Keratinocyte (primary cell): ENCODE results near the gene CCDC102B. TPM values are rescaled to one million over a fixed set of nuclear protein-coding genes. Genes with fewer than 3 reads are reported as not detected.

Source experiments
- DNase-seq: peaks from one replicate; pipeline ENCODE4 v3.0.0-alpha.2; 2011; ENCODE audit warnings: low read depth, missing footprints, low spot score
- FAIRE-seq: peaks from 2 replicates; lab custom pipeline; 2011; peaks lifted over from hg19 to GRCh38; lab: Jason Lieb, UNC
- H2AFZ ChIP-seq: 2 replicates; pipeline ENCODE4 v1.6.0; 2012; ENCODE audit warnings: low read length, control low read depth, inconsistent platforms; ENCODE audit not compliant: control insufficient read depth
- H3K27ac ChIP-seq: 2 replicates; pipeline ENCODE4 v1.5.1; 2011; ENCODE audit warnings: low read length; ENCODE audit not compliant: control insufficient read depth, insufficient read depth
- H3K27me3 ChIP-seq: 3 replicates; pipeline ENCODE4 v1.6.0; 2011; ENCODE audit warnings: low read length; ENCODE audit not compliant: control insufficient read depth, insufficient read depth; ENCODE audit errors: extremely low read depth
- H3K36me3 ChIP-seq, 2 experiments: 2 replicates in 1 of 2; 3 replicates in 1 of 2; pipeline ENCODE4 v1.5.1; 2011; ENCODE audit warnings: low read length in 2 of 2, mild to moderate bottlenecking in 1 of 2; ENCODE audit not compliant: control insufficient read depth in 2 of 2, insufficient read depth in 2 of 2; ENCODE audit errors: extremely low read depth in 1 of 2
- H3K4me1 ChIP-seq: 3 replicates; pipeline ENCODE4 v1.5.1; 2011; ENCODE audit warnings: low read length; ENCODE audit not compliant: control insufficient read depth, insufficient read depth; ENCODE audit errors: extremely low read depth
- H3K4me2 ChIP-seq: 3 replicates; pipeline ENCODE4 v1.6.0; 2011; ENCODE audit warnings: low read depth, low read length; ENCODE audit not compliant: control insufficient read depth, insufficient read depth; ENCODE audit errors: extremely low read depth
- H3K4me3 ChIP-seq, 3 experiments: fragments of 200-600 bp in 1 of 3; sonication (generic) in 1 of 3; 2 replicates in 2 of 3; 3 replicates in 1 of 3; pipeline ENCODE4 v1.5.1; 2011 to 2016; ENCODE audit warnings: low read length in 3 of 3, mild to moderate bottlenecking in 3 of 3, control low read depth in 2 of 3, inconsistent platforms in 1 of 3, low read depth in 1 of 3, mixed read lengths in 1 of 3, mixed run types in 1 of 3, moderate library complexity in 1 of 3; ENCODE audit not compliant: control insufficient read depth in 2 of 3, insufficient read depth in 2 of 3; ENCODE audit errors: extremely low read depth in 1 of 3
- H3K79me2 ChIP-seq: 2 replicates; pipeline ENCODE4 v1.6.0; 2012; ENCODE audit warnings: low read length; ENCODE audit not compliant: control insufficient read depth, insufficient read depth
- H3K9ac ChIP-seq: 3 replicates; pipeline ENCODE4 v1.6.0; 2011; ENCODE audit warnings: low read length; ENCODE audit not compliant: control insufficient read depth, insufficient read depth; ENCODE audit errors: extremely low read depth
- H3K9me1 ChIP-seq: 3 replicates; pipeline ENCODE4 v1.6.0; 2011; ENCODE audit warnings: low read length; ENCODE audit not compliant: control insufficient read depth, insufficient read depth; ENCODE audit errors: extremely low read depth
- H3K9me3 ChIP-seq: 2 replicates; pipeline ENCODE4 v1.5.1; 2012; ENCODE audit warnings: low read depth, low read length; ENCODE audit not compliant: control insufficient read depth
- H4K20me1 ChIP-seq: 3 replicates; pipeline ENCODE4 v1.6.0; 2011; ENCODE audit warnings: low read length; ENCODE audit not compliant: control insufficient read depth, insufficient read depth; ENCODE audit errors: extremely low read depth
- EZH2 ChIP-seq: IDR thresholded peaks from one replicate; pipeline ENCODE4 v1.6.1; 2012; ENCODE audit warnings: inconsistent platforms, mild to moderate bottlenecking, low read length, moderate library complexity
- dilution Hi-C: fragments of 300-500 bp; cut with MboI; formaldehyde crosslinking; loops from one replicate; pipeline ENCODE4 v1.7.0; 2020; ENCODE audit warnings: low sequenced_read_pairs; ENCODE audit not compliant: extremely low pct_ligation_motif_present
- polyA plus RNA-seq, 5 experiments: library from polyadenylated mRNA; depleted of rRNA in 3 of 5; stranded (reverse) in 3 of 5; stranded (forward) in 1 of 5; unstranded in 1 of 5; fragments of >200 nt; gene quantifications; 1 replicate in 1 of 5; 2 replicates in 3 of 5; 3 replicates in 1 of 5; pipeline versions ENCODE4 v1.2.1 to v1.2.3, GENCODE V29; 2011 to 2012; ENCODE audit warnings: missing spikeins in 2 of 5, low read depth in 1 of 5, low replicate concordance in 1 of 5
- TF ChIP-seq, protein P1 (sequence below), 3 experiments: IDR thresholded peaks in 1 of 3; conservative IDR thresholded peaks in 1 of 3; optimal IDR thresholded peaks in 1 of 3; 2 replicates in 2 of 3; 3 replicates in 1 of 3; pipeline versions ENCODE3 to v1.5.1; 2011; ENCODE audit warnings: low read length in 3 of 3, mild to moderate bottlenecking in 3 of 3, moderate library complexity in 2 of 3, control low read depth in 1 of 3, inconsistent platforms in 1 of 3; ENCODE audit not compliant: insufficient read depth in 2 of 3; ENCODE audit errors: extremely low read depth in 1 of 3

The CCDC102B gene
- polyA plus RNA-seq, 1 donor (not counting 4 experiments of a cell fraction or from before 2014, with no cell fraction given), result 0.60 TPM

DNA sequence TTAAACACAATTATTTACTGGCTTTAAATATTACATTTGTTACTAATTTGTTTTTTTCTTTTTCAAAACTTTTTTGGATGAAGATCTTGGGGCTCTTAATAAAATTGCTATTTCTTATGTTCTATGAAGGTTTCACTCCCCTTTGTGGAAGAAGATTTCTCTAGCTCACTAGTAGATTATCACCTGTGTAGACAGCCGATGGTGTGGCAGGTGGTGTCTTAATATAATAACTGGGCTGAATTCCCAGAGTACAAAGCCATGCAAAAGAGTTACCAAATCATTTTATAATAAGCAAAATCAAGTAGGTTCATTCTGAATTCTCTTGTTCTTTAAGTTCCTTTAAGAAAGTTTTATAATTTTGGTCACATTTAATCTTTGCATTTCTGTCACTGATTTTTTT lies 233.7 kb downstream of the CCDC102B start:
- Histone ChIP-seq H3K9ac (no peak overlapping the region), H3K27ac (no peak overlapping the region), H3K36me3 (no peaks in the 10 kb centered on the region), H3K4me1 (no peaks in the 10 kb centered on the region), H2AFZ (no peak overlapping the region), H3K9me1 (no peaks in the 10 kb centered on the region), H3K79me2 (no peaks in the 10 kb centered on the region), H3K9me3 (no peaks in the 10 kb centered on the region), H3K4me3 (no peak overlapping the region), H3K4me2 (no peak overlapping the region), H4K20me1 (no peaks in the 10 kb centered on the region), H3K27me3 (no peaks in the 10 kb centered on the region)
- TF ChIP-seq EZH2, result no peak
- TF ChIP-seq, protein P1, sequence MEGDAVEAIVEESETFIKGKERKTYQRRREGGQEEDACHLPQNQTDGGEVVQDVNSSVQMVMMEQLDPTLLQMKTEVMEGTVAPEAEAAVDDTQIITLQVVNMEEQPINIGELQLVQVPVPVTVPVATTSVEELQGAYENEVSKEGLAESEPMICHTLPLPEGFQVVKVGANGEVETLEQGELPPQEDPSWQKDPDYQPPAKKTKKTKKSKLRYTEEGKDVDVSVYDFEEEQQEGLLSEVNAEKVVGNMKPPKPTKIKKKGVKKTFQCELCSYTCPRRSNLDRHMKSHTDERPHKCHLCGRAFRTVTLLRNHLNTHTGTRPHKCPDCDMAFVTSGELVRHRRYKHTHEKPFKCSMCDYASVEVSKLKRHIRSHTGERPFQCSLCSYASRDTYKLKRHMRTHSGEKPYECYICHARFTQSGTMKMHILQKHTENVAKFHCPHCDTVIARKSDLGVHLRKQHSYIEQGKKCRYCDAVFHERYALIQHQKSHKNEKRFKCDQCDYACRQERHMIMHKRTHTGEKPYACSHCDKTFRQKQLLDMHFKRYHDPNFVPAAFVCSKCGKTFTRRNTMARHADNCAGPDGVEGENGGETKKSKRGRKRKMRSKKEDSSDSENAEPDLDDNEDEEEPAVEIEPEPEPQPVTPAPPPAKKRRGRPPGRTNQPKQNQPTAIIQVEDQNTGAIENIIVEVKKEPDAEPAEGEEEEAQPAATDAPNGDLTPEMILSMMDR (optimal IDR thresholded peaks at IDR 0.05 in 1 of 3, IDR thresholded peaks at IDR 0.05 in 1 of 3, conservative IDR thresholded peaks at IDR 0.05 in 1 of 3; ENCODE audit: extremely low read depth in 1 of 3, insufficient read depth in 2 of 3, low read length in 3 of 3), result no peak
- FAIRE-seq (no peak), DNase-seq (no peak)
- dilution Hi-C loops, result no loop called here

DNA sequence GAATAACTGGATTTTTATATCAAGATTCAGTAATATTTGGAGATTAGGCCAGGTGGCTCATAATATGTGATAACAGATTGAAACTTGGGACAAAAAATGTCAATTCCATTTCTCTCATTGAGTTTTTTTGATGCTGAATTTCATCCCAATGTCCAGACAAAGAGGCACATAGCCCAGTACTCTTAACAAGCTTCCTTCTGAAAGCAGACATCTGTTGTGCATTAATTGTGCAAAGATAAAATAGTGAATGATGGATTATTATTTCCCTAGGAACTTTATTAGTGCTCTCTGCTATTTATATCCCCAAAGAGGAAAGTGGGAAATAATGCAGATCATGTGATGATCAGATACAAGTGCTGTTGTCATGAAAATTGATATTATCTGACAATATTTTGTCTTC lies 234.1 kb downstream of the CCDC102B start:
- Histone ChIP-seq H3K9me3 (no peaks in the 10 kb centered on the region), H3K79me2 (no peaks in the 10 kb centered on the region), H3K9ac (no peak overlapping the region), H3K27me3 (no peaks in the 10 kb centered on the region), H3K9me1 (no peaks in the 10 kb centered on the region), H3K4me2 (no peak overlapping the region), H3K36me3 (no peaks in the 10 kb centered on the region), H3K4me1 (no peaks in the 10 kb centered on the region), H3K27ac (no peak overlapping the region), H2AFZ (no peak overlapping the region), H3K4me3 (no peak overlapping the region), H4K20me1 (no peaks in the 10 kb centered on the region)
- no peak for DNase-seq
- dilution Hi-C loops, result no loop called here
- no peak for FAIRE-seq
- TF ChIP-seq EZH2, result no peak
- TF ChIP-seq, protein P1 (optimal IDR thresholded peaks at IDR 0.05 in 1 of 3, IDR thresholded peaks at IDR 0.05 in 1 of 3, conservative IDR thresholded peaks at IDR 0.05 in 1 of 3; ENCODE audit: extremely low read depth in 1 of 3, insufficient read depth in 2 of 3, low read length in 3 of 3), result no peak
